IMR-90 (cell line): ENCODE results near the gene SH3BP4.

ENCODE experiments used
- BHLHE40 ChIP-seq: fragments of 150-350 bp; IDR thresholded peaks from 2 replicates; pipeline ENCODE4 v1.6.1; 2016; ENCODE audit warnings: mild to moderate bottlenecking, low read depth, low read length
- CEBPB ChIP-seq: IDR thresholded peaks from 2 replicates; pipeline ENCODE4 v1.6.1; 2012; ENCODE audit warnings: low read depth, low read length, improper control_type of control experiment
- POLR2A ChIP-seq: IDR thresholded peaks from 2 replicates; pipeline ENCODE4 v1.6.1; 2012; ENCODE audit warnings: mild to moderate bottlenecking, low read depth, low read length
- RCOR1 ChIP-seq: IDR thresholded peaks from 2 replicates; pipeline ENCODE4 v1.6.1; 2012; ENCODE audit warnings: mild to moderate bottlenecking, low read length, improper control_type of control experiment; ENCODE audit not compliant: insufficient replicate concordance
- RFX5 ChIP-seq: IDR thresholded peaks from 2 replicates; pipeline ENCODE4 v1.8.0; 2012; ENCODE audit warnings: low read depth, mild to moderate bottlenecking, low read length, moderate library complexity
- SMC3 ChIP-seq: fragments of 150-350 bp; IDR thresholded peaks from 2 replicates; pipeline ENCODE4 v1.6.1; 2016; ENCODE audit warnings: low read depth, mild to moderate bottlenecking, antibody characterized with exemption, low read length, moderate library complexity
- USF2 ChIP-seq: fragments of 150-350 bp; IDR thresholded peaks from 2 replicates; pipeline ENCODE4 v1.6.1; 2017; ENCODE audit warnings: mild to moderate bottlenecking, antibody characterized with exemption, low read length, low read depth
- TF ChIP-seq, protein P1 (sequence below): conservative IDR thresholded peaks from 2 replicates; pipeline ENCODE4 v1.5.1; 2012; ENCODE audit warnings: mild to moderate bottlenecking, low read depth, low read length, improper control_type of control experiment

GRCh38 chr2:235011607-235011928 is 59.8 kb downstream of the SH3BP4 start:
- TF ChIP-seq, protein P1, sequence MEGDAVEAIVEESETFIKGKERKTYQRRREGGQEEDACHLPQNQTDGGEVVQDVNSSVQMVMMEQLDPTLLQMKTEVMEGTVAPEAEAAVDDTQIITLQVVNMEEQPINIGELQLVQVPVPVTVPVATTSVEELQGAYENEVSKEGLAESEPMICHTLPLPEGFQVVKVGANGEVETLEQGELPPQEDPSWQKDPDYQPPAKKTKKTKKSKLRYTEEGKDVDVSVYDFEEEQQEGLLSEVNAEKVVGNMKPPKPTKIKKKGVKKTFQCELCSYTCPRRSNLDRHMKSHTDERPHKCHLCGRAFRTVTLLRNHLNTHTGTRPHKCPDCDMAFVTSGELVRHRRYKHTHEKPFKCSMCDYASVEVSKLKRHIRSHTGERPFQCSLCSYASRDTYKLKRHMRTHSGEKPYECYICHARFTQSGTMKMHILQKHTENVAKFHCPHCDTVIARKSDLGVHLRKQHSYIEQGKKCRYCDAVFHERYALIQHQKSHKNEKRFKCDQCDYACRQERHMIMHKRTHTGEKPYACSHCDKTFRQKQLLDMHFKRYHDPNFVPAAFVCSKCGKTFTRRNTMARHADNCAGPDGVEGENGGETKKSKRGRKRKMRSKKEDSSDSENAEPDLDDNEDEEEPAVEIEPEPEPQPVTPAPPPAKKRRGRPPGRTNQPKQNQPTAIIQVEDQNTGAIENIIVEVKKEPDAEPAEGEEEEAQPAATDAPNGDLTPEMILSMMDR = no peak
- TF ChIP-seq SMC3 (no peak), POLR2A (no peak), USF2 (no peak), RFX5 (no peak), BHLHE40 (no peak), CEBPB (no peak), RCOR1 (no peak)
